HG03520 (cell line): ENCODE measurements around the gene ADGRG6.

Source experiments
- ATAC-seq: cut with Tn5 transposase; IDR thresholded peaks from one replicate; pipeline ENCODE4 v1.9.1; 2021; ENCODE audit warnings: mild to moderate bottlenecking, moderate library complexity; ENCODE audit not compliant: unreplicated experiment

ADGRG6 gene

GRCh38 chr6:142474531-142475289 lies 172.9 kb downstream of the ADGRG6 start:
- no peak for ATAC-seq

DNA sequence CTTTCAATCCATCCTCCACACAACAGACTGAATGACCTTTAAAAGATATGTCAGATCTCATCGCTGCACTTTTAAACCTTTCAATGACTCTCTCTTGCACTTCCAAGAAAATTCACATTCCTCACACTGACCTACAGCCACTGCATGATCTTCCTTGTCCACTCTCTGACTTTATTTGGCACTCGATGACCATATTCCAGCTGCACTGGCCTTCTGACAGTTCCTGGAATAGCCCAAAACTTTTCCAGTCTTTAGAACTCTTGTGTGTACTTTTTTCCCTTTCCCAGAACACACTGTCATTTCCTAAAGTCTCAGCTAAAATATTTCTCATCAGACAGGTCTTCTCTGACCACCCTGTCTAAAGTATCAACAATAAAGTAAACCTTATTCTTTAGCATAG lies 174.6 kb downstream of the ADGRG6 start:
- ATAC-seq, result no peak

GRCh38 chr6:142478117-142478516 lies 176.3 kb downstream of the ADGRG6 start:
- no peak for ATAC-seq

DNA sequence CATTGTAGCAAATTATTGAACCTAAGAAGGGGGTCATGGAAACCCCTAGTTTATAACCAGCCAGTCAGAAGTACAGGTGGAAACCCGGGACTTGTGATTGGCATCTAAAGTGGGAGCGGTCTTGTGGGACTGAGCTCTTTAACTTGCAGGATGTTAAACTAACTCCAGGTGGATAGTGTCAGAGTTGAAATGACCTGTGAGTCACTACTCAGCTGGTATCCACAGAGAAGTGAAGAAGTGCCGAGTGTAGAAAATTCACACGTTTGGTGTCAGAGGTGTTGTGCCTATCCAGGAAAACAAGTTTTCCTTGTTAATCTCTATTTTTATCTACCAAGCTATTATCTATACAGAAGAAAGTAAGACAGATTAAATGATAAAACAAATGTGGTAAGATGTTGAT lies 179.7 kb downstream of the ADGRG6 start:
- ATAC-seq, result no peak

DNA sequence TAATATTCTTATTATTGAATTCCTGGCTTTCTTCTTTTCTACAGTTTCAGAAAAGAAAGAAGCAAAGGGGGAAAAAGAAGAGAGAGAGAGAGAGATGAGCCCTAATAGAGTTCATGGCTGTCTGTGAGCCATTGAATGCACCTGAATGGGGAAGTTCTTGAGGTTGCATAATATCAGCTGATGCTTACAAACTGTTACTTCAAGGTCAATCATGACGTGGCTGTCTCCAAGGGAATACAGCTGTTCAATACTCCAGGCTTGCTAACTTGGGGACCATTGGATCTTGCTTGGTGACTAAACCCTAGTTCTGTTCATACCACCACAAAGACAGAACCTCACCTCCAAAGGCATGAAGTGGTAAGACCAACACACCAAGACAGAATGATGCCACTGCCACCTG lies 180.4 kb downstream of the ADGRG6 start:
- no peak for ATAC-seq

DNA sequence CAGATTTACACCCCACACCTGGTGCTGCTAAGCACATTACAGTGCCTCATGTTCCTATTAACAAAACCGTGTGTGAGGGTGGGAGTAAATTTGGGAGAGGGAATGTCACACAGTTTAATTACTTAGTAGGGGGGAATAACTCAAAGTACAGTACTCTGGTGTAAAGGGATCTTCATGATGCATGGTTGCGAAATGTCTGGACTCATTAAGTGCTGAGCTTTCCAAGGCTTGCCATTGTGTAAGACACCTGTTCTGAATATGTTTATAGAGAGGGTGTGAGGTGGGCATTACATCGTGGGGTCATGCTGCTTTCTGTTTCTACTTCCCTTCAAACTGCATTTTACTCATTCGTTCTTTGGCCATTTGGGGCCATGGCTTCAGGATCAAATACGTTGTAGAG lies 181.2 kb downstream of the ADGRG6 start:
- no peak for ATAC-seq

- ATAC-seq, result no peak
Measured at GRCh38 chr6:142485256-142485655, 183.4 kb downstream of the ADGRG6 start.

- ATAC-seq, result no peak
Measured at GRCh38 chr6:142489722-142490610, 188.2 kb downstream of the ADGRG6 start.
